Ammon's horn (tissue), 1 donor: ENCODE measurements around the gene DCDC2C.

Experiments used
- DNase-seq: peaks from one replicate; pipeline ENCODE4 v3.0.0-alpha.2; 2016; ENCODE audit warnings: low spot score

DCDC2C gene

GRCh38 chr2:3672861-3673678, 30.3 kb upstream of the DCDC2C start:
- DNase-seq: no peak

- no peak for DNase-seq
These were observed 29.1 kb upstream of the DCDC2C start for GRCh38 chr2:3674066-3674845.

GRCh38 chr2:3675687-3676086, 27.7 kb upstream of the DCDC2C start:
- no peak for DNase-seq

- DNase-seq: no peak
These were observed 25.9 kb upstream of the DCDC2C start for GRCh38 chr2:3677436-3677835.

GRCh38 chr2:3678212-3678611, 25.2 kb upstream of the DCDC2C start:
- no peak for DNase-seq

- DNase-seq: no peak
These were observed 24.2 kb upstream of the DCDC2C start for GRCh38 chr2:3679180-3679579.

- DNase-seq: no peak
These were observed 23.6 kb upstream of the DCDC2C start for GRCh38 chr2:3679616-3680393.

GRCh38 chr2:3680548-3681345, 22.6 kb upstream of the DCDC2C start:
- DNase-seq: no peak

- no peak for DNase-seq
These were observed 21.8 kb upstream of the DCDC2C start for GRCh38 chr2:3681625-3682024.

- no peak for DNase-seq
These were observed 20.6 kb upstream of the DCDC2C start for GRCh38 chr2:3682811-3683210.

- no peak for DNase-seq
These were observed 19.5 kb upstream of the DCDC2C start for GRCh38 chr2:3683748-3684454.

GRCh38 chr2:3689998-3690748, 13.2 kb upstream of the DCDC2C start:
- no peak for DNase-seq

- no peak for DNase-seq
These were observed 11.0 kb upstream of the DCDC2C start for GRCh38 chr2:3692375-3692774.

- no peak for DNase-seq
These were observed 6.8 kb upstream of the DCDC2C start for GRCh38 chr2:3696545-3696944.

GRCh38 chr2:3701071-3701470, 2.3 kb upstream of the DCDC2C start:
- no peak for DNase-seq

- DNase-seq: no peak
These were observed 481 bp downstream of the DCDC2C start for GRCh38 chr2:3703757-3704355.

- no peak for DNase-seq
These were observed 1.3 kb downstream of the DCDC2C start for GRCh38 chr2:3704692-3705091.

- DNase-seq: no peak
These were observed 2.4 kb downstream of the DCDC2C start for GRCh38 chr2:3705782-3706181.

GRCh38 chr2:3706892-3707291, 3.5 kb downstream of the DCDC2C start:
- DNase-seq: no peak

GRCh38 chr2:3708576-3708975, 5.2 kb downstream of the DCDC2C start:
- no peak for DNase-seq
